Sciatic nerve (tissue), 2 donors: ENCODE results near the gene DGKI. TPM values are rescaled to one million over a fixed set of nuclear protein-coding genes. Genes with fewer than 3 reads are reported as not detected.
A peak's percentile ranks its signal among the peaks of the same experiment; 100 is the strongest.
"Not testable (repeated sequence)": the region's sequence is repeated elsewhere in the genome, so short reads cannot be mapped to it uniquely, and the experiment has no call there.

ENCODE experiments used
- ATAC-seq: fragments of 200-7000 bp; cut with Tn5 transposase; one replicate; pipeline ENCODE4 v1.9.1; 2020; ENCODE audit warnings: mild to moderate bottlenecking, moderate library complexity
- DNase-seq: peaks from one replicate; pipeline ENCODE4 v3.0.0-alpha.2; 2020; ENCODE audit warnings: low spot score
- intact Hi-C: fragments of 100-400 bp; cut with DNase I; formaldehyde crosslinking; loops from one replicate; pipeline ENCODE4 v1.14.2; 2022
- total RNA-seq: library from RNA; stranded (reverse); fragmentation: NEBNext Ultra II Directional; extraction: Animal tissue kit (Norgen Biotek cat#: 25700); gene quantifications from one replicate; pipeline ENCODE4 v1.2.1, GENCODE V29; 2021
- donor health status: DM: no; HTN: no; CAD: no.
- donor health status: DM: no; HTN: no; CAD: no.

The DGKI gene
- total RNA-seq, 1 donor from 2014 or later: 2.3 TPM

DNA sequence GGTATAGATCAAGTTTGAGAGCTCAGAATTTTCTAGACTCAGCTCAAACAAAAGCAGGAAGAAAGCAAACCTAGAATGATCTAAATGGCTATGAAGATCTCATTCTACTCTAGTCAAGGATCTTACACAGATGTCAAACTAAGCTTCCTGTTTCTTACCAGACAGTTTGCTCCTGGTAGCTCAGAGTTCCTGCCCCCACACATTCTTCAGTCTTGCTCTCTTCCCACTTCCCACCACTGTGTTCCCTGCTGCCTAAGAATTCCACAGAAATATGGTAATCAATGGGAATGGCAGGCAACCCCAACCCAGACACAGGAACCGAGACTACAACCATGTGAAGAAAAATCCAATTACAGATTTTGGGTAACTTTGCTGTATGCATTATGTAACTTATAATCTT, 369.8 kb downstream of the DGKI start:
- ATAC-seq (no peak), DNase-seq (no peak)
- intact Hi-C loops: no loop called here

DNA sequence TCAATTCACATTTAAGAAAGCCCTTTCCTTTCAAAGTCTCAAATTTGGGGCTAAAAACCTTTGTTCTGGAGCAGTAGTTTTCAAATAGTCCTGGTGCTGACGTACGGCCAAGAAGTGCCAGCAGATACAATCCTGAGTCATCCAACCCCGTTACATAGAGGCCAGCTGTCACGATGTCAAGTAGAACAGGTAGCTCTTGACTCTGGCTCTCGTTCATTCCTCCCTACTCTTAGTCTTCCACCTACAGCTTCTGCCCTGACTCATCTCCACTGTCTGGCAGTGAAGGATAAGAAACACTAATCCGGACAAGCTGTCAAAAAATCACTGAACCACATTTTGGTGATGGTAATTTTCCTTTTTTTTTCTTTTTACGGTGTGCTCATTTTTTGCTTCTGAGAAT, 370.8 kb downstream of the DGKI start:
- DNase-seq (no peak), ATAC-seq (no peak)
- intact Hi-C loops: no loop called here

DNA sequence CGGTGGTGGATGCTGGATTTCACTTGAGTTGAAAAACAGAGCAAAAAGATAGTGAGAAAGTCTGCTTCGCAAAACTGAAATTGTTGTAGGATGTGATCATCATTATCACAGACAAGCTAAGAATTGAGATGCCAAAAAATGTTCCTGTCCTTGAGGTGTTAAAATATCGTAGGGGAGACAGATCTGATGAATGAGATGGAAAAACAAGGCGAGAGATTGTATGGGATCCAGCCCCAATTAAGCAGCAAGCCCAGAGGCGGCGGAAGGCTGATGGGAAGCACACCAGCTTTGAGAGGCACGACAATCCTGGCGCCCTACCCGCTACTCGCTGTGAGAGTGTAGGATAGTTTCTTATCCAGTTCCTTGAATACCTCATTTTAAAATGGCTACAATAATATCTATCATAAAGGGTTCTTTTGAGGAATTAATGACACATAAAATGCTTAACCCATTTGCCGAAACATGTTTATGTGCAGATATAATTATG, 372.2 kb downstream of the DGKI start:
- ATAC-seq (no peak), DNase-seq (no peak)
- intact Hi-C loops: no loop called here

DNA sequence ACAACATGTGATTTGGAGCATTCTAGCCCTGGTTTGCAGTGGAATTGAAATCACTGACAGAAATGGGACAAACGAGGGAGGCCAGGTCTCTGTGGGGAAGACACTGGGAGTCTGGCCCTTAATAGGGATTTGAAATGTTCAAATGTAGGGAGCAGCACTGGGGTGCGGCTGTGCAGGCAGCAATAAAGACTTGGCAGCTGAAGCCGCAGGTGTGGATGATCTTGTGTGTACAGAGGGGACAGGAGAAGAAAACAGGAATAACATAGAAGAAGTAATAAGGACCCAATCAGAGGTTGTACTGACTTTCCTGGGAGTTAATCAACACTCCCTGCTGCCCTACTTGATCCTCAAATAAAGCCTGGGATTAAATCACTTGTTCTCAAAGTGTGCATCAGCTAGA, 375.6 kb downstream of the DGKI start:
- intact Hi-C loops: no loop called here
- ATAC-seq: no peak
- DNase-seq: no peak

DNA sequence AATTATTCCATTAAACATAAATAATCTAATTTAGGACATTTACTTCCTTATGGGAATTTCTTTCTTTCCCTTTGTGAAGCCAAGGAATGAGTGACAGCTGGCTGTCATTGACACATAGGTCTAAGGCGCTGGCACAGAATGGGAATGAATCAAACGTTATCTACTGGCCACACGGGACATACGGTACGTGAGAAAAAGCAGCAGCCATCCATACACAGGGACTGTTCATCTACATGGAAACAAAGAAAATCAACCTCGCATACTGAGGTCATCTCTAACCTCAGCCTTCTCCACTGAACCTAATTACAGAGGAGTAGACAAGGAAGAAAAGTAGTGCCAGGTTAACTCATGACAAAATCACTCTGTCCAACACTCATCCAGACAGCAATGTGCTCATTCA, 376.9 kb downstream of the DGKI start:
- DNase-seq (no peak), ATAC-seq (no peak)
- intact Hi-C loops: loop anchor here (5.0 kb wide), 1 partner anchor 1918 kb away; no protein-coding TSS in a partner anchor

DNA sequence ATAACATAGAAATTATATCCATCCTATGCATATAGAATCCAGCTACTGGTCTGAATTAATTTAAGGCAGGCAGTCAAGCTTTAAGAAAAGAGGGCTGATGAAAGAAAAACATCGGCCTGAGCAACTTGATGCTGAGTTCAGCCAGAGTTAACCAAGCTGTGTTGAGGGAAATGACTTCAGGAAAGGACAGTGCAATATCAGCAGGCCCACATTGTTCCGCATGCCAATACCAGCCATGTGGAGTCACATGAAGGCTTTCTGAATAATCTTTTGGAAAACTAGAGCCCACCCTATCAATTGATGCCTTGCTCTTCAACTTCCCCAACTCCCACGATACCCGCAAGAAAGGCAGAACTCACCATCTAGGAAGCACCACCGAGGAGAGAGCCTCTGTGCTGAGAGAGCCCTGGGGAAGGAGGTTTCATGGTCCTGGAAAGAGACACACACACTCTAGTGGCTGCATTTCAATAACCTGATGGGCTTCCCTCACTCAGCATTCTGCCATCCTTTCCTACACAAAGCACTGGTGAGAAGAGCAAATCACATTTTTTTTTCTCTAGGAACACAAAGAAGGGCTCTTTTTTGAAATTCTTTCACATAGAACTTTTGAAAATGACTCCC, 377.5 kb downstream of the DGKI start:
- ATAC-seq (no peak), DNase-seq (no peak)
- intact Hi-C loops: loop anchor here (5.0 kb wide), 1 partner anchor 1917 kb away; no protein-coding TSS in a partner anchor

DNA sequence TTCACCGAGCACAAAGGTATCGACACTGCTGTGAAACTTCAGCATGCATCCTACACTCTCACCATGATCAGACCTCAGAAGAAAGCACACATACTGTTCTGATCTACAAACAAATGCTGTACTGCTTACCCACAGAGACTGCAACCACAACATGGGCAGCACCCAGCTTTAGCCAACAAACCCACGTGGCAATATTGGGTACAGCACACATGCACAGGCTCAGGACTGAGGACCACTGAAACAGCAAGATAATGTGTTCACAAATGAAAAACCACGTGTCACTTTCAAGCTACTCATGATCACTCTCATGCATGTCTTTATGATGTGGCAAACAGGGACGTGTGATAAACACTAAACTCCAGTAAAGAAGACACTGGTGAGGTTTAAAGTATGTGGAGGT, 383.9 kb downstream of the DGKI start:
- intact Hi-C loops: loop anchor here (5.0 kb wide), 1 partner anchor 1066 kb away; no protein-coding TSS in a partner anchor
- ATAC-seq: no peak
- DNase-seq: no peak

DNA sequence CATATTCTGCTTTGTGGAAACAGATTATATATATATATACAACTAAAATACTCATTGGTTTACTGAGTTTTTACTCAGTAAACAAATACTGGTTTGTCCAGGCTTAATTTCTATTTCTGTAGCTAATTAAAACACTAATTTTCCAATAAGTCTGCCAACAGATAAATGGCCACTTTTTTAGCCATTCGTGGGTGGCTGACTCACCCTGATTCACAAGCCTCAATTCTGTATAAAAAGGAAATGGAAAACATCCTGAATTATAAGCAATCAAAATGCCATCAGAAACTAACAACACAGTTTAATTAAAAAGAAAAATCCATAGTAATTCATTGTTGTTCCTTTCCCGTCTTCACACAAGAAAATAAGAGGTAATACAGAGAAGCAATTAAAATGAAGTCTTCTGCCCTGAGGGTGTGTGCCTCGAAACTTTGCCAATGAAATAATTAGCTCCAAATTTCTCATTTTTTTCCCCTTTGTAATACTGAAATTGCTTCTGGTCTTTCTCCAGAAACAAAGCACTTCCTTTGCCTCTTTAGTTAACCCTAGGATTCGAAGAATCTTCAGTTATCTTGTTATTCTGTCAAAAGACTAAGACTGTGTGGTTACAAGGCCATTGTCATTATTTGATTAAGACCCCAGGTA, 384.6 kb downstream of the DGKI start:
- DNase-seq (no peak), ATAC-seq (no peak)
- intact Hi-C loops: loop anchor here (5.0 kb wide), 1 partner anchor 1065 kb away; no protein-coding TSS in a partner anchor

DNA sequence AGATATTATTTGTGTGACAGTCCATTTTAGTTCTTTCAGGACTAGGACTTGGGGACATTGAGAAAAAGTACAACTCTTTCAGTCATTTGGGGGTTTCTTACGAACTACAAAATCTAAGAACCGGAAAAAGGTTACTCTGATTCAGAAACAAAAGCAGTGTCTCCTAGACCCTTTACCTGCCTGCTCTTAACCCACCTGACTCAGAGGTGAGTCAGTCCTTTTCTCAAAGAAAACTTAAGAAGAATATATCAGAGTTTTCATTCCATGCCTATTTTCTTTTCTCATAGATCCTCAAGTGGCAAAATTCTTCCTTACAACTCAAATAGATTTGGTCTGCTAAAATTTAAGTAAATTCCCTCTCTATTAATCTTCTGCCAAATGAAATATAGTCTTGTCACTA, 388.4 kb downstream of the DGKI start:
- ATAC-seq (no peak), DNase-seq (no peak)
- intact Hi-C loops: no loop called here

DNA sequence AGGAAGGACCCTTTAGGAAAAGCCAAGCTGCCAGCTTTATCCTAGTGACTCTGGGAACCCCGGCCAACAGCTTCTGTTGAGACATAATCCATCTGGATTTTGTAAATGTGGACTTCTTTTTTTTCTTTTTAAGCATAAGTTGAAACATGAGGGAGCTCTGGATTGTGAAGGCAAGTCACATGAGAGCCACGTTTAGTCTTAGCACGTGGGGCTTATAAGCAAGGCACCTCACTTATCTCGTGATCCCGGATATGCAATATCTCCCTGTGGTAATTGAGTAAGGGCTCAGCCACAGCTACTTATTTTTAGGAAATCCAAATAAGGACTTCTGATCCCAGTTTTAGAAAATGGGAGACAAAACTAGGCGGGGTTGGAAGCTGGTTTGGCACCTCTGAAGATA, 392.0 kb downstream of the DGKI start:
- intact Hi-C loops: no loop called here
- DNase-seq: peak; percentile 53
- peak; percentile 65 for ATAC-seq

DNA sequence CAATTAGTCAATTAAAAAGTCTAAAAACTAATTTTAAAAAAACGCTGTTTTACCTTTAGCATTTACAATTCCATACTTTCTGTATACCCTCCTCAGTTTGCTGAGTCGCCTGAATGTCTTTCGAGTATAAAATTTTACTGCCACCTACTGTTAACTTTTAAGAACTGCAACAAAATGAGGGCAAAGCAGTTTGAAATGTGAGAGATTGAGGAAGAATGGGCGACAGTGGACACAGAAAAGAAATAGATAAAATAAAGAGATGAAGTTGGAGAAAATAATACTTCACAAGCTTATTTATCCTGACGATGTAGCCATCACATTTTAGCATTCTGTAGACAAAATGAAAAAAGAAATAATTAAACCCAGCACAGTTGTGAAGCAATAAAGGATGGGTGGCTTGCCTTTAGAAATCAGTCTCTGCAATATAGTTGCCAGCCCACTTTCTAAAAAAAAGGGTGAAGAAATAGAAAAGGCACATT, 392.5 kb downstream of the DGKI start:
- no peak for DNase-seq
- peak; percentile 51 for ATAC-seq
- intact Hi-C loops: no loop called here

DNA sequence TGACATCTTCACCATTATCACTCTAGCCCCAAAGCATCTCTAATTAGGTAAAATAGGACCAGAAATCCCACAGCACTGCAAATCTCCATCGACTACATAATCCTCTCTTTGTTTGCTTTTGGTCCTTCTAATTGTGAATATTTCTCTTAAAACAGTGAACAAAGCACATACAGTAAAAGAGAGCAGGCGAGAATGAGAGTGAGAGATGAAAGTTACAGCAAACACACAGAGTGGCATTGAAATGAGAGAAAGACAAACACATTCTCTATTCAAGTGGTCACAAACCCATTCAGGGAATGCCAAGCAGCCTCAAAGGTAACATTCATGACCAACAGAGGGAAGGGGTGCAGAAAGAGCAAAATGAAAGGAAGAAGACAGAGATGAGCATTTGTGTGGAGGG, 393.4 kb downstream of the DGKI start:
- intact Hi-C loops: no loop called here
- ATAC-seq: peak; percentile 34
- no peak for DNase-seq

DNA sequence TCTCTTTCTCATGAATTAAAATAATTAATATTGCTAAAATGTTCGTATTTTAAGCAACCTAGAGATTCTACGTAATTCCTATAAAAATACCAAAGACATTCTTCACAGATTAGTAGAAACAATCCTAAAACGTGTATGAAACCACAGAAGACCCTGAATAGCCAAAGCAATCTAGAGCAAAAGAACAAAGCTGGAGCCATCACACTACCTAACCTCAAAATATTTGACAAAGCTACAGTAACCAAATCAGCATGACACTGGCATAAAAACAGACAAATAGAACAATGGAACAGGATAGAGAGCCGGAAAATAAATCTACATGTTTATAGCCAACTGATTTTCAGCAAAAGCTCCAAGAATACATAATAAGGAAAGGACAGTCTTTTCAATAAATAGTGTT, 397.8 kb downstream of the DGKI start:
- DNase-seq (no peak), ATAC-seq (no peak)
- intact Hi-C loops: no loop called here

DNA sequence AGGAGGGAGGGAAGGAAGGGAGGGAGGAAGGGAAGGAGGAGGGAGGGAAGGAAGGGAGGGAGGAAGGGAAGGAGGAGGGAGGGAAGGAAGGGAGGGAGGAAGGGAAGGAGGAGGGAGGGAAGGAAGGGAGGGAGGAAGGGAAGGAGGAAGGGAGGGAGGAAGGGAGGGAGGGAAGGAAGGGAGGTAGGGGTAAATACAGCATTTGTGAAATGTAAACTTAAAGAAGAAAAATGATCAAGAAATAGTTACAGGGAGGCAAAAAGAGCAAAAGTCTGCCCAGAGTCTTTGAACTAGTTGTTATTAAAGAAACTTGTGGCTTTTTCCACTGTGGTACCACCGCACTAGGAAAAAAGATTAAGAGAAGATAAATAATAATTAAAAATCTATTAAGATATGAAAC, 398.2 kb downstream of the DGKI start:
- DNase-seq, ATAC-seq, intact Hi-C loops: not testable (repeated sequence)

DNA sequence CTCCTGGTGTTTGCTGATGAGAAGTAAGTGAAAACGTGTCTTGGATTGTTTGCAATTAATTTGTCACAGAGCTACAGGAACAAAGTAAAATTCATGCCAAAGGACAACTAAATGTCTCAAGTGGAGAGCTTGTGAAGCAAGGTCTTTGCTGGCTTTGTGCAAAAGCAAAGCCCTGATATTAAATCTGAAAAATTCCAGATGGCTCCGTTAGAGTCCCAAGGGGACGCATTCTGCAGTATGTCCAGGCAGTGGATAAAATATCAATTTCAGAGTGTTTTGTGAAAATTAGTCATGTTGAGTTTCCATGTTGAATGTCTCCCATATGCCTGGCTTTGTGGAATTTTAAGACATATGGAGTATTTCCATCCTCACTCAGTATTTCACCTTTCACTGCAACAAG, 400.7 kb downstream of the DGKI start:
- intact Hi-C loops: no loop called here
- ATAC-seq: no peak
- no peak for DNase-seq

DNA sequence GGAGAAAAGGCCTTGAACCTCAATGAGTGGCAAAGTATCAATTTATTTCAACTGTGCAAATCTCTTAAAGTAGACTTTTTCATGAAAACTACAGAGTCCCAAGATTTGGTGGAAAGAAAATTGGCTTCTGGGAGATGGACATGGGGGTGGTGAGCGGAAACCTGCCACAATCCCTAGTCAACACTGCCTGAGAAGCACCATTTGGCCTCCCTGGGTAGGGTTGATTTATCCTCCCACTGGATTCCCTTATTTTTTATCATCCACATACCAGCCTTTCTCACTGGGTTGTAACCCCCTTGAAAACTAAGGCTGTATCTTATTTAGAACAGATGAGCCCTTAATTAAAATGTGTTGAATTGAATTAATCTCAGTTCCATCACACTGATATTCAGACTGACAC, 401.5 kb downstream of the DGKI start:
- intact Hi-C loops: no loop called here
- no peak for DNase-seq
- ATAC-seq: no peak

DNA sequence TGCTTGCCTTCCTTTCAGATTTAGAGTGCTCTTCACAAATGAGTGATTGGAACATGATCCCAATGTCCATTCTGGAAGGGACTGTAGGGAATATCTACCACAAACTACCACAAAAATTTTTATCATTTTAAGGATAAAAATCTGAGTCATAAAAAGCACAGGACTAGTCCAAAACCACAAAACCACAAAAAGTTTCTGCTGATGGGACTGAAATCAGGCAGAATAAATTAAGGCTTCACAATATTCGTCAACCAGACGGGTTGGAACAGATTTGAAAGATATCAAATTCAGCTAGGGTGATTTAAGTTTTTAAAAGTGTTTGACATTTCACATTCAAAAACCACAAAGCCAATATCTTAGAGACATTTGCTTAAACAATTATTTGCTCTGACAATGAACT, 403.2 kb downstream of the DGKI start:
- no peak for ATAC-seq
- no peak for DNase-seq
- intact Hi-C loops: no loop called here

DNA sequence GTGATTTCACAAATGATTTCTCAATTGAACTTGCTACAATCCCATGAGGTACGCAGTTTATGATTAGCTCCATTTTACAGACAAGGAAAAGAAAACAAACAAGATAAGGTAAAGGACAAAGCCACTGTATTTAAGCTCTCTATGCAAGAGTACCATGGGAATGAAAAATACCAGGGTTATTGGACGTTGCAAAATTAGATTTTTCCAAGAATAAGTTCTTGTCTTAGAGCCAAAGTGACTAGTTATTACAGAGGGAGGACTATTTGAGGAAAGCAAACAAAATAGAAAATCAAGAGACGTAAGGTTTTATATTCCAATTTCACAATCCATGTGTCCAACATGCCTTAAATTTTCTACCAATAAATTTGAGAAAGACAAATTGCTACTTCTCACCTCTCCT, 405.3 kb downstream of the DGKI start:
- intact Hi-C loops: no loop called here
- DNase-seq (no peak), ATAC-seq (peak; percentile 88)

DNA sequence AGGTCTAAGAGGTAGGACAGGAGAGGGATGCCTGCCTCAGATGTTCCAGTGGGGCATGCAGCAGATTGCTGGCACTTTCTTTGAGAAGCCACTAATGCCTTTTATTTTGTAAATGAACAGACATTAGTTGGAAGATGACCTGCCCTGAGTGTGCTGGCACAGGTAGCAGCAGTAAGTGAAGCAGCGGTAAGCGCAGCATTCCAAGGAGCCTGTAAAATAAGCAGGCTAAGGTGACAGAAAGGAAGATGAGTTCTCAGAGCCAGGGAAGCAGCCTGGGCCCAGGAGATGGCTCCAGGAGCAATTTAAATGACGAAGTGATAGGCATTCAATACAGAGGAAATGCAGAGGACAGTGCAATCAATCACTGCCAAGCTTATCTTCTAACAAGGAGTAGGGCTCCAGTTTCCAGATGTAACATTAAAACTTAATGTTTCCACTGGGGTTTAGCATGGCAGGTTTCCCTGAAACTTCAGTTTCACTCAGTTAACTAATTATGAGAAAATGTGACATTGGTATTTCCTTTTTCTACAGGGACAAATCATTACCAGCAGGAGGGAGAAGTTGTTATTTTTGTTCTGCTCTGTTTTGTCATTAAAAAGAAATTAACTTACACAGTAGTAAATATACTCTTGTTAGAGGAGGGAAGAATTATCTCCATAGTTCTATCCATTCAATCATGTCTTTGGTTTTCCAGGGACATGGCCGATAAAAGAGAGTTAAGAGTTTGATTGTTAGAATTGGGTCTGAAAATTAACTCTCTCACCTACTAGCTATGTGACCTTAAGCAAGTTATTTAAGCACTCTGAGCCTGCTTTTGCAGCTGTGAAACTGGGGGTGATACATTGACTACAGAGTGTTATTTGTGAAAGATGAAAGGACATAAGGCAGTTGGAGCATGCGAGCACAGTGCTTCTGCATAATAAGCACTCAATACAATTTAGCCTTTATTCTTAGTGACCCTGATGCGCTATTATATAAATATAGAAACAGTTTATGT, 406.6 kb downstream of the DGKI start:
- DNase-seq (no peak), ATAC-seq (peak; percentile 52)
- intact Hi-C loops: no loop called here
